GM21717 (cell line): ENCODE results near the gene NBPF10.
"Not testable (repeated sequence)": the region's sequence is repeated elsewhere in the genome, so short reads cannot be mapped to it uniquely, and the experiment has no call there.

Experiments used
- ATAC-seq: cut with Tn5 transposase; IDR thresholded peaks from one replicate; pipeline ENCODE4 v1.9.1; 2021; ENCODE audit warnings: mild to moderate bottlenecking, moderate library complexity; ENCODE audit not compliant: unreplicated experiment

The NBPF10 gene, protein sequence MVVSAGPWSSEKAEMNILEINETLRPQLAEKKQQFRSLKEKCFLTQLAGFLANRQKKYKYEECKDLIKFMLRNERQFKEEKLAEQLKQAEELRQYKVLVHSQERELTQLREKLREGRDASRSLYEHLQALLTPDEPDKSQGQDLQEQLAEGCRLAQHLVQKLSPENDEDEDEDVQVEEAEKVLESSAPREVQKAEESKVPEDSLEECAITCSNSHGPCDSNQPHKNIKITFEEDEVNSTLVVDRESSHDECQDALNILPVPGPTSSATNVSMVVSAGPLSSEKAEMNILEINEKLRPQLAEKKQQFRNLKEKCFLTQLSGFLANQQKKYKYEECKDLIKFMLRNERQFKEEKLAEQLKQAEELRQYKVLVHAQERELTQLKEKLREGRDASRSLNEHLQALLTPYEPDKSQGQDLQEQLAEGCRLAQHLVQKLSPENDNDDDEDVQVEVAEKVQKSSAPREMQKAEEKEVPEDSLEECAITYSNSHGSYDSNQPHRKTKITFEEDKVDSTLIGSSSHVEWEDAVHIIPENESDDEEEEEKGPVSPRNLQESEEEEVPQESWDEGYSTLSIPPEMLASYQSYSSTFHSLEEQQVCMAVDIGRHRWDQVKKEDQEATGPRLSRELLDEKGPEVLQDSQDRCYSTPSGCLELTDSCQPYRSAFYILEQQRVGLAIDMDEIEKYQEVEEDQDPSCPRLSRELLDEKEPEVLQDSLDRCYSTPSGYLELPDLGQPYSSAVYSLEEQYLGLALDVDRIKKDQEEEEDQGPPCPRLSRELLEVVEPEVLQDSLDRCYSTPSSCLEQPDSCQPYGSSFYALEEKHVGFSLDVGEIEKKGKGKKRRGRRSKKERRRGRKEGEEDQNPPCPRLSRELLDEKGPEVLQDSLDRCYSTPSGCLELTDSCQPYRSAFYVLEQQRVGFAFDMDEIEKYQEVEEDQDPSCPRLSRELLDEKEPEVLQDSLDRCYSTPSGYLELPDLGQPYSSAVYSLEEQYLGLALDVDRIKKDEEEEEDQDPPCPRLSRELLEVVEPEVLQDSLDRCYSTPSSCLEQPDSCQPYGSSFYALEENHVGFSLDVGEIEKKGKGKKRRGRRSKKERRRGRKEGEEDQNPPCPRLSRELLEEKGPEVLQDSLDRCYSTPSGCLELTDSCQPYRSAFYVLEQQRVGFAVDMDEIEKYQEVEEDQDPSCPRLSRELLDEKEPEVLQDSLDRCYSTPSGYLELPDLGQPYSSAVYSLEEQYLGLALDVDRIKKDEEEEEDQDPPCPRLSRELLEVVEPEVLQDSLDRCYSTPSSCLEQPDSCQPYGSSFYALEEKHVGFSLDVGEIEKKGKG (N-terminal part only)

DNA sequence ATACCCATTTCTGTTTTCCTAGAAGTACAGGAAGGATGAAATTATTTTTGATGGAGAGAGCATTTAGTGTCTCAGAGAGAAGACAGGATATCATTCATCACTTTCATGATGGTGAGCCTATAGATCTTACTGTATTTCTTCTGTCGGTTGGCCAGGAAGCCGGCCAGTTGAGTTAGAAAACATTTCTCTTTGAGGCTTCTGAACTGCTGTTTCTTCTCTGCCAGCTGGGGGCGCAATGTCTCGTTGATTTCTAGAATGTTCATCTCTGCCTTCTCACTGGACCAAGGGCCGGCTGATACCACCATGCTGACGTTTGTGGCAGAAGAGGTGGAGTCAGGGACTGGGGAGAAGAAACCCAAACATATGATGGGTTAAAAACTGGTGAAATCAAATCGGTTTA, at the start of gene NBPF10:
TSS of gene NBPF10 (minus strand) at position 340 of the 400 bp plus-strand sequence. CDS start at position 305, 35 bp downstream.
- not testable (repeated sequence) for ATAC-seq

DNA sequence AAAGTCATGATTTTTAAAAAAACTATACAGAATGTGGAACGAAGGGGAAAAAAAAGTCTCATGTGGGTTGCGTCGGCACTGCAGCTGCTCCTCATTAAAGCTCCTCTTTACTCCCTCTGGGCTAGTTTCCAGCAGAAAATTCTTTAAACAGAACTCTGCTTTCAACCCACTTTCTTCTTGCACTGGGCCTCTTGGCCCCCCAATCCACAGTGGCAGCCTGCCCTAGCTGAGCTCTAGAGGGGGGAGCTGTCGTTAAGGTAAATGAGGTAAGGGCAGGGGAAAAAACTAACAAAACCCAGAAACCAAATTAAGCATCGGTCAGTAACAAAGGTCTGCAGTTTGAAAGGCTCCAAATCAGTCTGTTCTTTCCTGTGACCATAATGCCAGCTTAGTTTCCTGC, 29.9 kb upstream of the NBPF10 start:
- ATAC-seq: not testable (repeated sequence)

DNA sequence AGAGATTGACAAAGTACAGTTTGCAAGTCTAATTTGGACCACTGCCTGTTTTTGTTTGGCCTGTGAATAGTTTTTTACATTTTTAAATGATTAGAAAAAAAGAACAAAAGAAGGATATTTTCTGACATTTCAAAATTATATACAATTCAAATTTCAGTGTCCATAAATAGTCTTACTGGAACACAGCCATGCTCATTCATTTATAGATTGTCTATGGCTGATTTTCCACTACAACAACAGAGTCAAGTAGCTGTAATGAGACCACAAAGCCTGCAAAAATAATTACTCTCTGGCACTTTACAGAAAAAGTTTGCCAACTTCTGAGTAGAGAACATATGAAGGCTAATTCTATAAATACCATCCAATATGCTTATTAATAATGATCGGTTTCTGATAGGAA, 23.1 kb upstream of the NBPF10 start:
- ATAC-seq: not testable (repeated sequence)

DNA sequence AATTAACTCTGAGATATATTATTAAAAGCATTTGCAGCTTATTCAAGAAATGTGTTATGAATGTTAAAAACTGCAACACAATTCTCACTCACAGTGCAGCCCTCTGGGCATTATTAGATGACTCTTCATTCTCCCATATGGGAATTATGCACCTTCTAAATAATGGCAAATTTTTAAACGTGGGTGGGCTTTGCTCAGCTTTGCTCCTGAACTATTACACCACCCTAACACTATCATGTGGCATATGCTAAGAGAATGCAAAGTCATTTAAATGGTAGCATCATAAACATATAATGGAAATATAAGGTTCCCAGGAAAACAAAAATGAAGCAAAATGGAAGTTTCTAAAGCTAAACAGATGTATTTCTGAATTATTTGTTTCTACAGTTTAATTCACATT, 22.7 kb upstream of the NBPF10 start:
- not testable (repeated sequence) for ATAC-seq
